HG02798 (cell line): ENCODE data around the gene TRIM46.

Experiments
- ATAC-seq: cut with Tn5 transposase; IDR thresholded peaks from one replicate; pipeline ENCODE4 v1.9.1; 2021; ENCODE audit warnings: mild to moderate bottlenecking; ENCODE audit not compliant: unreplicated experiment, poor library complexity

Gene TRIM46, protein sequence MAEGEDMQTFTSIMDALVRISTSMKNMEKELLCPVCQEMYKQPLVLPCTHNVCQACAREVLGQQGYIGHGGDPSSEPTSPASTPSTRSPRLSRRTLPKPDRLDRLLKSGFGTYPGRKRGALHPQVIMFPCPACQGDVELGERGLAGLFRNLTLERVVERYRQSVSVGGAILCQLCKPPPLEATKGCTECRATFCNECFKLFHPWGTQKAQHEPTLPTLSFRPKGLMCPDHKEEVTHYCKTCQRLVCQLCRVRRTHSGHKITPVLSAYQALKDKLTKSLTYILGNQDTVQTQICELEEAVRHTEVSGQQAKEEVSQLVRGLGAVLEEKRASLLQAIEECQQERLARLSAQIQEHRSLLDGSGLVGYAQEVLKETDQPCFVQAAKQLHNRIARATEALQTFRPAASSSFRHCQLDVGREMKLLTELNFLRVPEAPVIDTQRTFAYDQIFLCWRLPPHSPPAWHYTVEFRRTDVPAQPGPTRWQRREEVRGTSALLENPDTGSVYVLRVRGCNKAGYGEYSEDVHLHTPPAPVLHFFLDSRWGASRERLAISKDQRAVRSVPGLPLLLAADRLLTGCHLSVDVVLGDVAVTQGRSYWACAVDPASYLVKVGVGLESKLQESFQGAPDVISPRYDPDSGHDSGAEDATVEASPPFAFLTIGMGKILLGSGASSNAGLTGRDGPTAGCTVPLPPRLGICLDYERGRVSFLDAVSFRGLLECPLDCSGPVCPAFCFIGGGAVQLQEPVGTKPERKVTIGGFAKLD

DNA sequence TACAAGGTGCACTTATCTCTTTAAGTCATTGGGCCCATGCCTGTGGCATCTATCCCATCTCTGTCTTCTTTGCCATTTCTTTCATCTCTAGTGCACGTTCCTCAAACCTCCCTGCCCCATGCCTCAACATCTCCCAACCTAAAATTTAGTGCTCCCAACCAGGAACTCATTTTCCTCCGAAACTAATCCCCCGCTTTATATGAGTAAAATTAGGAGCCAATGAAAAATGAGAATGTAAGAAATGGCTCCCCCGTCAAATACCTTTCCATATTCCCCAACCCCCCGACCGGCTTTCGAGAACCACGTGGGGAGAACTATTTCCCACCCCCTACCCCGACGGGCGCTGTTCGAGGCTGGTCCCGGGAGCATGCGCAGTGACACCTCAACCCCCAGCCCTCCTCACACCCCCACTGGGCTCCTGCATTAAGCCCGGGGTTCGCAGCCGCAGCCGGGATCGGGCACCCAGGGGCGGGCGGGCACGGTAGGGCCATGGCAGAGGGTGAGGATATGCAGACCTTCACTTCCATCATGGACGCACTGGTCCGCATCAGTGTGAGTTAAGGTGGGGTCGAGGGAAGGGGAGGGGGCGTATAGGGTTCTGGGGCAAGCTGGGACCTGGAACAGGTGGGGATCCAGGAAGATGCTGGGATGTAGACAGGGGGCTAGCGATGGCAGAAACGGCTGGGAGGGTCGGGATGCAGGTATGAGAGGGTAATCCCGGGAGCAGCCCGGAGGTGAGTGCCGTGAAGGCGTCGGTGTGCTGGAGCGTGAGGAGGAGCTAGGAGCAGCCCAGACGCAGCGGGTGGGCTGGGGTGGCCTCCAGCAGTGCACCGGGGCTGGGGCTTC, at the start of gene TRIM46:
Gene TRIM46 (plus strand): TSS at position 372 of the 846 bp plus-strand sequence. CDS start 118 bp downstream, at position 490.
- no peak for ATAC-seq

DNA sequence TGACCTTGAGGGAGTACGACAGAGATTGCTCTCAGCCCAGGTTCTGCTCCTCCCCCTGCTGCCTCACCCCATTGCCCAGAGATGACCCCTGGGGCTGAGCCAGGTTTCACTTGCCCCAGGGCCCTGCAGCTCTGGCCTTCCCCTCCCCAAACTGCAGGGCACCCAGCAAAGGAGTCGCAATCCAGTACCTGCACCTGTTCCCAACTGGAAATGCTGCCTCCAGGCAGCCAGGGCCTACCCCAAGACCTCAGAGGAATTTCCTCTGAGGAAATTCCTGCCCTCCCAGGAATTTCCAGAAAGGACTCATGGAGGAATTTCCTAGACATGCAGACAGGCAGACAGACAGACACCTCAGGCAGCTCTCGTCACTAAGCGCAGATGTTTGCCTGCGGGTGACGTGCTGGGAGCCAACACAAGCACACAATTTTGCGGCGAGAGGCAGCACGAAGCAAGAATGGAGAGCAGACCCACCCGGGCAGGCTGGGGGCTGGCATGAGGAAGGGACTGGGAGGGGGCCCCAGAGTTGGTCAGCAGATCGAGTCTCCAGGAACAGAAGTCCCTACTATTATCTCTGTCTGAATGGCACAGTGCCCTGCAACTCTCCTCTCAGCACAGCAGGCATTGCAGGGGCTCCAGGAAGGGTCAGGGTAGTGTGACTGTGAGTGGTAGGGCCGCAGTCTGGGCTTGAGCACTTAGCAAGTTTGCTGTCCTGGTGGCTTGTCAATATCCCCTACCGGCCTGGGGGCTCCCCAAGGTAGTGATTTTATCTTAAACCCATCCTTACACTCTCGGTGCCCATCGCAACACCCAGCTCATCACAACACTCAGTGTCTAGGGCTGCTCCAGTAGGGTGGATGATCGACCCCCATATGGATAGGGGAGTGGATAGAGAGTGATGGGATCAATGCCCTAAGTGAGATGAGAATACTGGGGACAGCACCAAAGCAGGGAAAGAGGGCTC, 48.9 kb upstream of the TRIM46 start:
- ATAC-seq: no peak

DNA sequence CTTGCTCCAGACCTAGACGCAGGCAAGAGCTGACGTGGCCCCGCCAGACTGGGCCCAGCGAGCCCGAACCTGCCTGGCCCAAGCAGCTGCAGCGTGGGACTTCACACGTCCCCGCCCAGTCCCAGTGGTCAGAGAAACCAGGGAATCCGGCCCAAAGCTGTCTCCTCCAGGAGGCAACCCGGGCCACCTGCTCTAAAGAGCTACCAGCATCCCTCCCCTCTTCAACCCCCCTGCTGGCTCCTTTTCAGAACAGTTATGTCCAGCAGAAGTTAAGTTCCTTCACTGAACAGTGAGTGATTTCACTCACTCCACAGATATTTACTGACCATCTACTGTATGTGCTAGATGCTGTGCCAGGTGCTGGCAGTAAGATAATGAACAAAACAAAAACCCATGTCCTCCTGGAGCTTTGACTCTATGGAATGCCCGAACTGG, 48.1 kb upstream of the TRIM46 start:
- no peak for ATAC-seq

DNA sequence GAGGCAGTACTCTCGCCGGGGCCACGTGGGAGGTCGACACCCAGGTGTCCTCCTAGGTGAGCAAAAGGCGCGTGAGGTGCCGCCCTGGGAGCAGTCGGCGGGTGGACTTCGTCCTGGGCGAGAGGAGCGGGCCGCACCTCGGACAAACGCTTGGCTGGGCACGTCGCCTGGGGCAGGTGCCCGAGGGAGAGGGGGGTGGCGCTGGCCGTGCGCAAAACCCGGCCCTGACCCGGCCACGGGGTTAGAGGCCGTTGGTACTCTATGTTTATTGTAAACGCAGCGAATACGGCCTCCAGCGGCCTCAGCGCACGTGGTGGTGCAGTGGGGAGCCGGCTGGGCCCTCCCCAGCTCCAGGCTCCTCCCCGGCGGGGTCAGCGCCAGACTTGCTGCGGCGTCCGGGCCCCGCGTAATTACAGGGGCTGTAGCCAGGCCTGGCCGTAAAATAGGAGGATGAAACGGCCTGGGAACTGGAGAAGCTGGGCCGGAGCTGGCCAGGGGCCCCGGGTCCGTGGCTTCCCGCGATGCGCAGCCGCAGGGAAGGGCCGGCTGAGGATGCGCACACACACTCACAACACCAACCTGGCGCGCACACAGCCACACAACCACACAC, 47.6 kb upstream of the TRIM46 start:
- ATAC-seq: no peak

DNA sequence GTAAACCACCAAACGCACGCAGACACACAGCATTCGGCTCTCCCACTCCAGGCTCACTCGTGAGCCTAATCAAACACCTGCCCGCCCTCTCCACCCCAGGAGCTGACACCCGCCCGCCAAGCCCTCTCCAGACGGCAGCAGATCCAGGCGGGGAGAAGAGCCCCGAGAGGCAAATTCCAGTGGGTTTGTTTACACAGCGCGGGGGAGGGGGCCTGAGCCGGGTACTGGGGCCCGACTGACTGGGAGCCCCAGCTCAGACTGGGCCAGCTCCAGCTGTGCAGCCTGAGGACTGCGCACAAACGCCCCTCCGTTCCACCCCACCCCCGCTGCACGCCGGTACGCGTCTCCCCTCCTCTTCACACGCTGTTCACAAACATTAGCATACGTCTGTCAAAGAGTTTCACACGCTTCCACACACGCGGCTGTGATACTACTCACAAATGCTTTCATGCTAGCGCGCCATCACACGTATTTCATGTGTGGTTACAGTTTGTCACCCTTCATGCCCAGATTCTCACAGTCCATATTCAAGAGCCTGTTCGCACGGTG, 47.0 kb upstream of the TRIM46 start:
- no peak for ATAC-seq

DNA sequence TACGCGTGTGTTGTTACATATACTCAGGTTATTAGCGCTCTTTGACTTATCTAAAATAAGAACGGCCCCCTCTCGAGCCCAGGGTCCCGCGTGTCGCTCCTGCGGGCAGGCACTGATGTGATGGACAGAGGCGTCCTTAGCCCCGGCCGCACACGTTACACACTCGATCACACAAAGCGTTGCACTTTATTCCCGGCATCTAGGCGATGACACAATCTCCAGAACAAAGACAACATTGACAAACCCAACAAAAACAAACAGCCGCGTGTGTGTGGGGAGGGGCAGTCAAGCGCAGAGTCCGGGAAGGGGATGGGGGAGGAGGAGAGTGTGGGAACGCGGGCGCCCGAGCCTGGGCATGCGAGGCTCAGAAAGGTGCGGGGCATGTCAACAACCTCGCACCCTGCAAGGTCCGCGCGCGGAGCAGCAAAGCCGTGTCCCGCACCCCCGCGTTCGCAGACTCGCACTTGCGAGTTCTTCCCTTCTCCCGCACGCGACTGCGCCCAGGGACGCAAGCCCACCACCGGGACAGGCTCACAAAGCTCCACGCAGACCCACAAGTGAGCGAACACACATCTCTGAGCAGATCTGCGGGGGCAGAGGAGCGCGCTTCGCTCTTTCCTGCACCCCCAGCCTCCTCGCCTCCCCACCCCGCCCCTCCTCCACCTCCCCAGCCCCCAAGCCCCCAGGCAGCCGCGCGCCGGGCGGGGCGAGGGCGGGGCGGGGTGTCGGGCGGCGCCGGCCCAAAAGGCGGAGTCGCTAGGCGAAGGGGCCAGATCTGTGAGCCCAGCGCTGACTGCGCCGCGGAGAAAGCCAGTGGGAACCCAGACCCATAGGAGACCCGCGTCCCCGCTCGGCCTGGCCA, 46.3 kb upstream of the TRIM46 start, which contains the start of gene EFNA1:
Gene EFNA1 (plus strand): TSS at position 772 of the 862 bp plus-strand sequence. CDS start 102 bp downstream, outside the sequence.
- ATAC-seq: no peak

DNA sequence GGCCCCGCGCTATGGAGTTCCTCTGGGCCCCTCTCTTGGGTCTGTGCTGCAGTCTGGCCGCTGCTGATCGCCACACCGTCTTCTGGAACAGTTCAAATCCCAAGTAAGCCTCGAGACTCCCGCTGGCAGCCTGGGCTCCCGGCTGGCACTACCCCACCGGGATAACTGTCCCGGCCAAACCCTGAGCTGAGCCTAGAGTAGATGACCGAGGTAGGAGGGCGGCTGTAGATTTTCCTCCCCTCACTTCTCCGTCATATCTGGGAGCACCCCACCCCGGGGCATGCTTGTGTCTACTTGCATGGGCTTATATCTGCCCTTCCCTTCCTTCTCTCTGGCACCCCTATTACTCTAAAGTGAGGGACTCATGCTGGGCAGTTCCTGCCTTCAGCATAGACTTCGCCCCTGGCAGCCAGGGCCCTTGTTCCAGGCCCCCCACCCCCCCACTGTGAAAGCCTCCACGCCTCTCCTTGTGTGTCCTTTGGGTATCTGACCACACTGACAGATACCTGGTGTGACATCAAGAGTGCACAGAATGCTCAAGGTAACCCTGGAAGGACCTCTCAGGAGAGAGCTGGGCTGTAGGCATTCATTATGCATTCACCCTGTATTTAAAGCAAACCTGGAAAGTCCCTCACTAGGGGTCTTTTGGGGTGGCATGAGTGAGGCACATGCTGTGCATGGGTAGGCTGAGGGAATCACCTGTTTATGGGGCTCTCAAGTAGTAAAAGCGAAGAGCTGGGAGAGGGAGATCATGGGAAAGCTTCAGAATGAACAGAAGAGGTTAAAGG, 45.5 kb upstream of the TRIM46 start:
- ATAC-seq: no peak

DNA sequence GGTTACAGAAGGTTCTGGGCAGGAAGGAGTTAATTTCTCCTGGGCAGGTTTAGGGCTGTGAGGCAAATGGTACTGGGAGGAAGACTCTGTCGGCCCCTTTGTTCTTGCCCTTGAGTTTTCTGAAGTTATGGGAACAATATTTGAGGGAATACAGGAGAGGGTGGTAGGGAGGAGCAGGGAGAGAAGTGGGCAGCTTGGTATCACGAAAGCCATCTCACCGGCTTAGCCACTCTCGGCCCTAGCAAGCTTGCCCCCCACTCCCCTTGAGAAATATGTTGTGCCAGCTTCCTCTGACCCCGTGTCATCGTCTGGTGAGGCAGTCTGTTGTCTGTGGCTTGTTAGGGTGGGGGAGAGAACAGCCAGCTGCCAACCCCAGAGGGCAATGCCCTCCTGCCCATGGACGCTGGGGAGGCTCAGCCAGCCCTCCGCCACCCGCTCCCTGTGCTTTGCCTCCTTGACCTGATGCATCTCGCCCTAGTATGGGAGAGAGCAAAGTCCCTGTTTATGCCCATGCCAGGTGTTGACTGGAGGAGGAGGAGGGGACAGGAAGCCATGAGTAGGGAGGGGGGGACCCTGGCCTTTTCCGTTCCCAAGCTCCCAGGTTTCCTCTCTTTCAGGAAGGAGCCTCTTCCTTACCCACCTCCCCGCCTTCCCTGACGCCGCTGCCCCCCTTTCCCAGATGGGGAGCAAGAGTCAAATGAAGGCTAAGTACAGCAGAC, 44.7 kb upstream of the TRIM46 start:
- ATAC-seq: no peak

DNA sequence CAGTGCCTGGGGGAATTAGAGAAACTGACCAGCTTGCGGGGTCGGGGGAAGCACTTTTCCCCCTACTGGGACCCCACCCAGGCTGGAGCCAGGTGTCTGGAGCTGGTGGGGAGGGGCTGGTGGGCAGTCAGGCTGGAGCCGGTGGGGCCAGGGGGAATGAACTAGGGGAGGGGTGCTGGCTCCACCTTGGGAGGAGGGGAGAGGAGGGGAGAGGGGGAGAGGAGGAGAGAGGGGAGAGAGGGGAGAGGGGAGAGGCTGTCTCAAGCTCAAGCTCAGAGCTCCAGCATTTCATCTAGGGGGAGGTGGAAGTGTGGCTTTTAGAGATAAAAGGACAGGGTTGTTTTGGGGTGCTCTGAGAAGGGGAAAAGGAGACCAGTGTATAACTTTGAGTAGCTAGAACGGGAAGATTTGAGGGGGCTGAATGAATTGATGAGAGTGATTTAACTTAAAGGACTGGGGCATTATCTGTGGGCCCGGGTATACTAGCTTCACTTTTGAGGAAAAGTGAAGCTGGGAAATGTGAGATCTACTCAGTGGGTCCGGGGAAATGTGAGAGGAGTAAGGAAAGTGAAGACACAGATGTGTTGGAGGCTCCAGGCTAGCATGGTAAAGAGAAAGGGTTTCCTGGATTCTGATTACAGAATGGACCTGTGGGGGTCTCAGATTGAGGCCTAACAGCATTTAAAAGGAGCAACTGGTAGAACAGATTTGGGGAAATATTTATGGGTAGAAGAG, 43.2 kb upstream of the TRIM46 start:
- ATAC-seq: no peak

DNA sequence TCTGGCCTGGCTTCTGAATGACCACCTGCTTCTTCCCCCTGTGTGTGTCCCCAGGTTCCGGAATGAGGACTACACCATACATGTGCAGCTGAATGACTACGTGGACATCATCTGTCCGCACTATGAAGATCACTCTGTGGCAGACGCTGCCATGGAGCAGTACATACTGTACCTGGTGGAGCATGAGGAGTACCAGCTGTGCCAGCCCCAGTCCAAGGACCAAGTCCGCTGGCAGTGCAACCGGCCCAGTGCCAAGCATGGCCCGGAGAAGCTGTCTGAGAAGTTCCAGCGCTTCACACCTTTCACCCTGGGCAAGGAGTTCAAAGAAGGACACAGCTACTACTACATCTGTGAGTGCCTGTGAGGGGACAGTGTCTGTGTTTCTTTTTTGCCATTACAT, 42.4 kb upstream of the TRIM46 start:
- ATAC-seq: no peak

DNA sequence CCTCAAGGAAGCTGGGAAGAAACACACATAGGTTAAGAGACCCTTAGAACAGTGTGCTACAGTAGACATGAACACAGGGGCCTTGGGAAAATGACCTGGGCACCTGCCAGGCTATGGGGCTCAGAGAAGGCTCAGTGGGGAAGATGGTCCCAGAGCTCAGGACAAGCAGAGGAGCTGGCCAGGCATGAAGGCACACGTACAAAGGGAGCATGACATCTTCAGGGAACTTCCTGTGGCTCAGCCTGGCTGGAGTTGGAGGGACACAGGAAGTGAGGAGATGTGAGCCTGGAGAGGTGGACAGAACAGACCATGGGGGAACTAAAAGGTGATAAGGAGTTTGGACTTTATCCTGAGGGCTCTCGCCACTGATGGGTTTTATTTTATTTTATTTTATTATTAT, 41.8 kb upstream of the TRIM46 start:
- no peak for ATAC-seq

DNA sequence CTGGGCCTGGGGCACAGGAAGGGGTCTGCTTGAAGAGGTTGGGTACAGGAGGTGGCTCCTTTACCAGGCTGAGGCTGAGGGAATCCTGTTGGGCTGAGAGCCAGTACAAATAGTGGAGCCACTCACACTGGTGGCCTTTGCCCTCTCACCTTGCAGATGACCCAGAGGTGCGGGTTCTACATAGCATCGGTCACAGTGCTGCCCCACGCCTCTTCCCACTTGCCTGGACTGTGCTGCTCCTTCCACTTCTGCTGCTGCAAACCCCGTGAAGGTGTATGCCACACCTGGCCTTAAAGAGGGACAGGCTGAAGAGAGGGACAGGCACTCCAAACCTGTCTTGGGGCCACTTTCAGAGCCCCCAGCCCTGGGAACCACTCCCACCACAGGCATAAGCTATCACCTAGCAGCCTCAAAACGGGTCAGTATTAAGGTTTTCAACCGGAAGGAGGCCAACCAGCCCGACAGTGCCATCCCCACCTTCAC, 39.8 kb upstream of the TRIM46 start:
- no peak for ATAC-seq

DNA sequence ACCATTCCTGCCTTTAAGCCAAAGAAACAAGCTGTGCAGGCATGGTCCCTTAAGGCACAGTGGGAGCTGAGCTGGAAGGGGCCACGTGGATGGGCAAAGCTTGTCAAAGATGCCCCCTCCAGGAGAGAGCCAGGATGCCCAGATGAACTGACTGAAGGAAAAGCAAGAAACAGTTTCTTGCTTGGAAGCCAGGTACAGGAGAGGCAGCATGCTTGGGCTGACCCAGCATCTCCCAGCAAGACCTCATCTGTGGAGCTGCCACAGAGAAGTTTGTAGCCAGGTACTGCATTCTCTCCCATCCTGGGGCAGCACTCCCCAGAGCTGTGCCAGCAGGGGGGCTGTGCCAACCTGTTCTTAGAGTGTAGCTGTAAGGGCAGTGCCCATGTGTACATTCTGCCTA, 39.3 kb upstream of the TRIM46 start:
- no peak for ATAC-seq

DNA sequence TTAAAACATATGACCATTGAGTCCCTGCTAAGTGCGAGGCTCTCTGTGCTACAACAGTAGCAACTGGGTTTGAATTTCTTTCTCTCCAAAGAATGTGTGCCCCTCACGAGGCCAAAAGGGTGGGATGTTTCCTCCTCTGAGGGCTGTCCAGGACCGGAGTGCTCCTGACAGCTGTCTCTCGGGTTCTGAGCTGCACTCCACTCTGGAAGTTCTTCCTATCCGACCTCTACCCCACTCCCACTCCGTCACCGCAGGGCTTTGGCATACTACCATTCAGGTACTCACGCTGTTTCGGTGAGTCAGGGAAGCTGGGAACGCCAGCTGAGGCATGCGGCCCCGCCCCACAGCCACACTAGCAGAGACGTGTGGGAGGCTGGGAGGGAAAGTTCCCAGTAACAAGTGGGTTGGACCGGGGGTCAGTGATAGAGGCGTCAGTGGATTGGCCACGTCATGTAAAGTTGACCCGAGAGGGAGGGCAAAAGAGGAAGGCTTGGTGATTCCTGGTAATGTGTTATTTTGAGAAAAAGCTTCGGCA, 38.7 kb upstream of the TRIM46 start:
- ATAC-seq: peak; percentile 48

DNA sequence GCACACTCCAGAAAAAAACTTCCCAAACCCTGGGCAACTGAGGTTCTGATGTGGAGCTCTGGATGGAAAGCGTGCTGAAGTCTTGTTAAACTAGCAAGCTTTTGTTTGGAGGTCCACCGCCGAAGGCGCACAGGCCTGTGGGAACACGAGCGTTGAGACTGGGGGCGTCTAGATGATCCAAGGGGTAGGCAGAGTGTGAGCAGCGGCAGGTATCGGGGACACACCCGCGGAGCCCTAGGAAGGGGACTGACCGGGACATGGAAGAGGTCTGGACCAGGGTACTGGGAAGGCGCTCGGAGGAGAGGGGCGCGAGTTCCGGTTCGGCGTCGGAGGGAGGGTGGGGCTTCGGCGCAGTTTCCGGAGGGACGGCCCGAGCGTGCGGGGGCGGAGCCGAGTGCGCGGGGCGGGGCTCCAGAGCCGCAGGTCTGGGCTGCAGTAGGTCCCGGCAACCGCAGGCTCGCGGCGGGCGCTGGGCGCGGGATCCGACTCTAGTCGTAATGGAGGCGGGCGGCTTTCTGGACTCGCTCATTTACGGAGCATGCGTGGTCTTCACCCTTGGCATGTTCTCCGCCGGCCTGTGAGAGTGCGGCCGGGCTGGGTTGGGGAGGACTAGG, 38.1 kb upstream of the TRIM46 start, which contains the start of gene SLC50A1:
Gene SLC50A1 (plus strand): TSS at position 438 of the 614 bp plus-strand sequence. CDS start 60 bp downstream, at position 498.
- ATAC-seq: peak; percentile 82
